ENCODE data around the gene NDUFS3. TPM values are rescaled to one million over a fixed set of nuclear protein-coding genes. Genes with fewer than 3 reads are reported as not detected.

The NDUFS3 gene
- total and polyA plus RNA-seq, 2 experiments from 2014 or later = 79.1 to 232 TPM

DNA sequence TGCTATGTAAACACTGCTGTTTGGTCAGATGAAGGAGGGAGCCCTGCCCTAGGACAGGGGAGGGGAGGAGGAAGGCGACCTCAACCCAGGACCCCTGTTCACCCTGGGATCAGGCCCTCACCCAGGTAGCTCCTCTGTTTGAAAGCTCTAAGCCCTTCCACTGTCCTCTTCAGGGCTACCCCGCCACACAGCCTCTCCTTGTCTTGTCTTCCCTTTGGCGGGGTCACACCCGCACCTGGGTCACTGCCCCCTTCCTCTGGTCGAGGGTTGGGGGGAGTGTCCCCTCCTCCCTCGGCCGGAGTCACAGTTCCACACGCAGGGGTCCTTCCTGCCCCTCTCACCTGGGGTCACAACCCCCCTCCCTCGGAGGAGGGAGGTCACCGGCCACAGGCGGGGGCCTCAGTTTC, 13.9 kb upstream of the NDUFS3 start:
- H3K27me3 ChIP-seq = no peaks in the 10 kb centered on the region
- TF ChIP-seq, protein P1, sequence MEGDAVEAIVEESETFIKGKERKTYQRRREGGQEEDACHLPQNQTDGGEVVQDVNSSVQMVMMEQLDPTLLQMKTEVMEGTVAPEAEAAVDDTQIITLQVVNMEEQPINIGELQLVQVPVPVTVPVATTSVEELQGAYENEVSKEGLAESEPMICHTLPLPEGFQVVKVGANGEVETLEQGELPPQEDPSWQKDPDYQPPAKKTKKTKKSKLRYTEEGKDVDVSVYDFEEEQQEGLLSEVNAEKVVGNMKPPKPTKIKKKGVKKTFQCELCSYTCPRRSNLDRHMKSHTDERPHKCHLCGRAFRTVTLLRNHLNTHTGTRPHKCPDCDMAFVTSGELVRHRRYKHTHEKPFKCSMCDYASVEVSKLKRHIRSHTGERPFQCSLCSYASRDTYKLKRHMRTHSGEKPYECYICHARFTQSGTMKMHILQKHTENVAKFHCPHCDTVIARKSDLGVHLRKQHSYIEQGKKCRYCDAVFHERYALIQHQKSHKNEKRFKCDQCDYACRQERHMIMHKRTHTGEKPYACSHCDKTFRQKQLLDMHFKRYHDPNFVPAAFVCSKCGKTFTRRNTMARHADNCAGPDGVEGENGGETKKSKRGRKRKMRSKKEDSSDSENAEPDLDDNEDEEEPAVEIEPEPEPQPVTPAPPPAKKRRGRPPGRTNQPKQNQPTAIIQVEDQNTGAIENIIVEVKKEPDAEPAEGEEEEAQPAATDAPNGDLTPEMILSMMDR (IDR thresholded peaks at IDR 0.05; ENCODE audit: low read depth, low read length) = no peak
- peak overlapping the region; percentile 49 for H3K27ac ChIP-seq
- H3K9me3 ChIP-seq (ENCODE audit: low read depth) = no peaks in the 10 kb centered on the region
- H3K4me1 ChIP-seq (ENCODE audit: low read depth) = no peaks in the 10 kb centered on the region
- peaks cover 2% of the 10 kb centered on the region for H3K36me3 ChIP-seq
- DNase-seq (ENCODE audit: low read depth in 1 of 2, low spot score in 1 of 2) = no peak
- peak overlapping the region; percentile 65 for H3K4me3 ChIP-seq

DNA sequence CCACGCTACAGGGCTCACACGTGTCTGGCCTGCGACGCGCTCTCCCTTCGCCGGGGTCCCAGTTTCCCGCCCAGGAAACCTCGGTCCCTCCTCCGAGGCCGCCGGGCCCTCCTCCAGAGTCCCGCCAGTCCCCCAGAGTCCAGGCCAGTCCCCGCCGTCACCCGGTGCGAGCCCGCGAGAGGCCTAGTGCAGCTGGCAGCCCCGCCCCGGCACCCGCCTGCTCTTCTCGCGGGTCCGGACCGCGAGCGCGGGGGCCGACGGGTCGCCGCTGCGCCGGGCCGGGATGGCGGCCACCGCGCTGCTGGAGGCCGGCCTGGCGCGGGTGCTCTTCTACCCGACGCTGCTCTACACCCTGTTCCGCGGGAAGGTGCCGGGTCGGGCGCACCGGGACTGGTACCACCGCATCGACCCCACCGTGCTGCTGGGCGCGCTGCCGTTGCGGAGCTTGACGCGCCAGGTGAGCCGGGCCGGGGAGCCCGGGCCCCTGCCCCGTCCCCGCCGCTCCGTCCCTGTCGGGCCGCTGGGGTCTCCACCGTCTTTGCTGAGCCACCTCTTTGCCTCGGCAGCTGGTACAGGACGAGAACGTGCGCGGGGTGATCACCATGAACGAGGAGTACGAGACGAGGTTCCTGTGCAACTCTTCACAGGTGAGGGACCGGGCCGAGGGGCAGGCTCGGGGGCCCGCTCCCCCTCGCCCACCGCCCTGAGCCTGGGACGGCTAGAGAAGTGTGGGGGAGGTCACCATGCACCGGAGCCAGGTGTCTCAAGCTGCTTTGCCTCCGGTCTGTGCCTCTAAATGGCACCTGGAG, 13.3 kb upstream of the NDUFS3 start, which contains the start of gene PTPMT1:
TSS of gene PTPMT1 (plus strand) at position 260 of the 809 bp plus-strand sequence. CDS start at position 284, 24 bp downstream.
- no peaks in the 10 kb centered on the region for H3K27me3 ChIP-seq
- H3K4me3 ChIP-seq = peak within 1 kb of the TSS; percentile 65
- peaks cover 7% of the 10 kb centered on the region for H3K36me3 ChIP-seq
- no peaks in the 10 kb centered on the region for H3K9me3 ChIP-seq (ENCODE audit: low read depth)
- H3K27ac ChIP-seq = peak within 1 kb of the TSS; percentile 49
- H3K4me1 ChIP-seq (ENCODE audit: low read depth) = no peaks in the 10 kb centered on the region
- peak; percentile 79 to 89 for DNase-seq (ENCODE audit: low read depth in 1 of 2, low spot score in 1 of 2)
- TF ChIP-seq, protein P1 (IDR thresholded peaks at IDR 0.05; ENCODE audit: low read depth, low read length) = no peak

DNA sequence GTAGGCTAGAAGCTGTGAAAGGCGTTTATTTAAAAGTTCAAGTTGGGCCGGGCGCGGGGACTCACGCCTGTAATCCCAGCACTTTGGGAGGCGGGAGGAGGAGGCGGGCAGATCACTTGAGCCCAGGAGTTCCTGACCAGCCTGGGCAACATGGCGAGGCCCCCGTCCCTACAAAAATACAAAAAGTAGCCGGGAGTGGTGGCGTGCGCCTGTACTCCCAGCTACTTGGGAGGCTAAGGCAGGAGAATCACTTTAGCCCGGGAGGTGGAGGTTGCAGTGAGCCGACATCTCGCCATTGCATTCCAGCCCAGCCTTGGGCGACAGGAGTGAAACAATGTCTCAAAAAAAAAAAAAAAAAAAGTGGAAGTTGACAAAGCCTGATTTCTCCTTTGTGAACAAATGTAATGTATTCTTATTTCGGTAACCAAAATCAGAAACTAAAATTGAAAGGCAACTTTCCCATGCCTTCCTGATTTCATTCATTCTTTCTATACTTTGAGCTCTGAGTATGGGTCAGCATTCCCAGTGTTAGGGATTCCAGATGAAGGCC, 12.7 kb upstream of the NDUFS3 start:
- peaks cover 13% of the 10 kb centered on the region for H3K36me3 ChIP-seq
- no peaks in the 10 kb centered on the region for H3K4me1 ChIP-seq (ENCODE audit: low read depth)
- no peaks in the 10 kb centered on the region for H3K9me3 ChIP-seq (ENCODE audit: low read depth)
- H3K27me3 ChIP-seq = no peaks in the 10 kb centered on the region
- H3K27ac ChIP-seq = peak overlapping the region; percentile 49
- no peak for DNase-seq (ENCODE audit: low read depth in 1 of 2, low spot score in 1 of 2)
- peak overlapping the region; percentile 65 for H3K4me3 ChIP-seq
- TF ChIP-seq, protein P1 (IDR thresholded peaks at IDR 0.05; ENCODE audit: low read depth, low read length) = no peak

DNA sequence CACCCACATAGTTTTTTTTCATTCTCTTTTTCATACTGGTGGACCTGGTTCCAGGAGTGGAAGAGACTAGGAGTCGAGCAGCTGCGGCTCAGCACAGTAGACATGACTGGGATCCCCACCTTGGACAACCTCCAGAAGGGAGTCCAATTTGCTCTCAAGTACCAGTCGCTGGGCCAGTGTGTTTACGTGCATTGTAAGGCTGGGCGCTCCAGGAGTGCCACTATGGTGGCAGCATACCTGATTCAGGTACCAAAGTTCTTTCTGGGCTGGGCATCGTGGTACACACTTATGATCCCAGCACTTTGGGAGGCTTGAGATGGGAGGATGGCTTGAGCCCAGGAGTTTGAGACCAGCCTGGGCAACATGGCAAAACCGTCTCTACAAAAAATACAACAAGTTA, 9.2 kb upstream of the NDUFS3 start:
- H3K27ac ChIP-seq = no peak overlapping the region
- no peaks in the 10 kb centered on the region for H3K27me3 ChIP-seq
- H3K4me3 ChIP-seq = no peak overlapping the region
- no peak for DNase-seq (ENCODE audit: low read depth in 1 of 2, low spot score in 1 of 2)
- H3K4me1 ChIP-seq (ENCODE audit: low read depth) = no peaks in the 10 kb centered on the region
- no peaks in the 10 kb centered on the region for H3K9me3 ChIP-seq (ENCODE audit: low read depth)
- peaks cover 38% of the 10 kb centered on the region for H3K36me3 ChIP-seq
- TF ChIP-seq, protein P1 (IDR thresholded peaks at IDR 0.05; ENCODE audit: low read depth, low read length) = no peak

DNA sequence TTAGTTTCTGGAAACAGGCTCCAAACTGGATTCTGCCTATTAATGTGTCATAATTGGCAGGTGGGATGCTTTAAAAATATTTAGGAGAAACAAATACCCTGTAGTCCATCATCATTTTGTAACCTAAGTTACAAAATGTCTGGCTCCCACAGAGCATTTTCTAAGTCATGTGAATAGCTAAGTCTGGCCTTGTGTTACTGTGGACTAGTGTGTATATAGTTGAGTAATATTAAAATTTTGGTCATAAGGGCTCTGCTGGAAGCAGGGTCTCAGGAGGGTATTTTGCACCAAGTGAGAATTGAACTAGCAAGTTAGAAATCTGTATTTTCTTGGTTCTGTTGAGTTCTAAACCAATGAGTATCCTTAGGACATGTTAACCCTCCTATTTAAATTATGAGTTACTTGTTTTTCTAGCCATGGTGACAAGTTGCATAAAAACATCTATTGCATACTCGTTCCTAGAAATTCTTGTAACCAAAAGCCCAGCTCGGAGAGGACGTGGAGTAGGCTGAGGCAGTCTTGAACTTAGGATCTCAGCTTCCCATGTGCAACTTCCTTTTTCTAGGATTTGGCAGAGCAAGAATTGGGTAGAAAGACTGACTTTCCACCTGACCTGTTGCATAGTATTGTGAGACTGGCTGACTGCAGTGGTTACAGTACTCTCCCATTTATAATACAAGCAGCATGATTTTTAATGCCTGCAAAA, 8.1 kb upstream of the NDUFS3 start:
- Histone ChIP-seq H3K4me1 (ENCODE audit: low read depth) (no peaks in the 10 kb centered on the region), H3K27ac (no peak overlapping the region), H3K27me3 (no peaks in the 10 kb centered on the region), H3K36me3 (peaks cover 38% of the 10 kb centered on the region), H3K9me3 (ENCODE audit: low read depth) (no peaks in the 10 kb centered on the region), H3K4me3 (no peak overlapping the region)
- TF ChIP-seq, protein P1 (IDR thresholded peaks at IDR 0.05; ENCODE audit: low read depth, low read length) = no peak
- no peak for DNase-seq (ENCODE audit: low read depth in 1 of 2, low spot score in 1 of 2)

Data from cardiac muscle cell (in vitro differentiated cells and primary cell).